SK-N-SH treated with all-trans-retinoic acid at 6 μM for 48 hours (cell line): ENCODE measurements around the gene MERTK.

ENCODE experiments used
- ATAC-seq: fragments of 200-7000 bp; cut with Tn5 transposase; 3 replicates; pipeline ENCODE4 v1.9.1; 2020; ENCODE audit warnings: mild to moderate bottlenecking, moderate library complexity
- ARNTL ChIP-seq: fragments of 450-650 bp; formaldehyde crosslinking; IDR thresholded peaks from 2 replicates; pipeline ENCODE4 v1.5.0; 2020; ENCODE audit warnings: low read depth, mild to moderate bottlenecking, moderate library complexity, borderline replicate concordance
- BACH2 ChIP-seq: fragments of 250-450 bp; sonication (Bioruptor Pico); IDR thresholded peaks from 2 replicates; pipeline ENCODE4 v1.9.0; 2021; ENCODE audit warnings: mild to moderate bottlenecking, borderline replicate concordance
- CSDC2 ChIP-seq: fragments of 250-450 bp; sonication (Bioruptor Pico); IDR thresholded peaks from 2 replicates; pipeline ENCODE4 v1.5.0; 2020; ENCODE audit warnings: mild to moderate bottlenecking, moderate library complexity
- ESRRG ChIP-seq: fragments of 250-450 bp; sonication (Bioruptor Pico); IDR thresholded peaks from 2 replicates; pipeline ENCODE4 v1.6.1; 2021; ENCODE audit warnings: mild to moderate bottlenecking
- GLIS3 ChIP-seq: fragments of 250-450 bp; sonication (Bioruptor Pico); IDR thresholded peaks from 2 replicates; pipeline ENCODE4 v1.5.0; 2020; ENCODE audit warnings: mild to moderate bottlenecking, moderate library complexity
- ISL1 ChIP-seq: fragments of 250-450 bp; sonication (Bioruptor Pico); IDR thresholded peaks from 2 replicates; pipeline ENCODE4 v2.1.2; 2022; ENCODE audit warnings: mild to moderate bottlenecking, moderate library complexity
- OSR1 ChIP-seq: fragments of 250-450 bp; sonication (Bioruptor Pico); IDR thresholded peaks from 2 replicates; pipeline ENCODE4 v1.8.0; 2022; ENCODE audit warnings: moderate library complexity, mild to moderate bottlenecking, inconsistent platforms
- PATZ1 ChIP-seq: fragments of 250-450 bp; sonication (Bioruptor Pico); IDR thresholded peaks from 2 replicates; pipeline ENCODE4 v1.8.0; 2020; ENCODE audit warnings: mild to moderate bottlenecking, moderate library complexity, borderline replicate concordance
- RARB ChIP-seq: fragments of 250-450 bp; sonication (Bioruptor Pico); IDR thresholded peaks from 2 replicates; pipeline ENCODE4 v1.8.0; 2021; ENCODE audit warnings: mild to moderate bottlenecking, moderate library complexity
- SNAI2 ChIP-seq: fragments of 250-450 bp; sonication (Bioruptor Pico); IDR thresholded peaks from 2 replicates; pipeline ENCODE4 v1.5.0; 2020; ENCODE audit warnings: mild to moderate bottlenecking, moderate library complexity
- TCF4 ChIP-seq: fragments of 250-450 bp; sonication (Bioruptor Pico); IDR thresholded peaks from 2 replicates; pipeline ENCODE4 v1.8.0; 2021; ENCODE audit warnings: mild to moderate bottlenecking, moderate library complexity, borderline replicate concordance
- TOX ChIP-seq: fragments of 250-450 bp; sonication (Bioruptor Pico); IDR thresholded peaks from 2 replicates; pipeline ENCODE4 v1.8.0; 2021; ENCODE audit warnings: mild to moderate bottlenecking, moderate library complexity, borderline replicate concordance
- ZC3H10 ChIP-seq: fragments of 250-450 bp; sonication (Bioruptor Pico); IDR thresholded peaks from 2 replicates; pipeline ENCODE4 v1.5.1; 2021; ENCODE audit warnings: mild to moderate bottlenecking, moderate library complexity
- ZFP3 ChIP-seq: fragments of 250-450 bp; sonication (Bioruptor Pico); IDR thresholded peaks from 2 replicates; pipeline ENCODE4 v1.5.0; 2020; ENCODE audit warnings: mild to moderate bottlenecking, moderate library complexity
- ZFP30 ChIP-seq: fragments of 450-650 bp; formaldehyde crosslinking; IDR thresholded peaks from 2 replicates; pipeline ENCODE4 v1.5.0; 2022; ENCODE audit warnings: mild to moderate bottlenecking, moderate library complexity
- ZNF565 ChIP-seq: fragments of 450-650 bp; formaldehyde crosslinking; conservative IDR thresholded peaks from 2 replicates; pipeline ENCODE4 v1.5.0; 2020; ENCODE audit warnings: low read depth, mild to moderate bottlenecking, moderate library complexity
- ZNF70 ChIP-seq: fragments of 450-650 bp; formaldehyde crosslinking; IDR thresholded peaks from 2 replicates; pipeline ENCODE4 v1.5.0; 2020; ENCODE audit warnings: mild to moderate bottlenecking, moderate library complexity
- ZNF8 ChIP-seq: fragments of 450-650 bp; formaldehyde crosslinking; IDR thresholded peaks from 2 replicates; pipeline ENCODE4 v1.5.0; 2020; ENCODE audit warnings: mild to moderate bottlenecking, moderate library complexity
- TF ChIP-seq, protein P1 (sequence below): fragments of 250-450 bp; sonication (Bioruptor Pico); IDR thresholded peaks from 2 replicates; pipeline ENCODE4 v1.8.0; 2021; ENCODE audit warnings: low read depth, mild to moderate bottlenecking, moderate library complexity, borderline replicate concordance
- TF ChIP-seq, protein P2 (sequence below): fragments of 250-450 bp; sonication (Bioruptor Pico); IDR thresholded peaks from 2 replicates; pipeline ENCODE4 v1.5.1; 2021; ENCODE audit warnings: mild to moderate bottlenecking, moderate library complexity
- TF ChIP-seq, protein P3 (sequence below): fragments of 250-450 bp; sonication (Bioruptor Pico); IDR thresholded peaks from 2 replicates; pipeline ENCODE4 v1.5.1; 2020; ENCODE audit warnings: low read depth, mild to moderate bottlenecking, moderate library complexity

The MERTK gene

GRCh38 chr2:111978452-111979170, 80.2 kb downstream of the MERTK start:
- ATAC-seq: no peak
- TF ChIP-seq OSR1 (CRISPR knock-in tag) (no peak), SNAI2 (CRISPR knock-in tag) (no peak), CSDC2 (CRISPR knock-in tag) (no peak), RARB (CRISPR knock-in tag) (no peak), ZNF565 (no peak), TOX (CRISPR knock-in tag) (no peak), ZNF70 (CRISPR knock-in tag) (no peak), ISL1 (CRISPR knock-in tag) (no peak), ESRRG (no peak), ZNF8 (CRISPR knock-in tag) (no peak), BACH2 (CRISPR knock-in tag) (no peak), ZFP3 (no peak), ZC3H10 (CRISPR knock-in tag) (no peak), GLIS3 (CRISPR knock-in tag) (no peak), PATZ1 (CRISPR knock-in tag) (no peak)
- TF ChIP-seq, protein P1, sequence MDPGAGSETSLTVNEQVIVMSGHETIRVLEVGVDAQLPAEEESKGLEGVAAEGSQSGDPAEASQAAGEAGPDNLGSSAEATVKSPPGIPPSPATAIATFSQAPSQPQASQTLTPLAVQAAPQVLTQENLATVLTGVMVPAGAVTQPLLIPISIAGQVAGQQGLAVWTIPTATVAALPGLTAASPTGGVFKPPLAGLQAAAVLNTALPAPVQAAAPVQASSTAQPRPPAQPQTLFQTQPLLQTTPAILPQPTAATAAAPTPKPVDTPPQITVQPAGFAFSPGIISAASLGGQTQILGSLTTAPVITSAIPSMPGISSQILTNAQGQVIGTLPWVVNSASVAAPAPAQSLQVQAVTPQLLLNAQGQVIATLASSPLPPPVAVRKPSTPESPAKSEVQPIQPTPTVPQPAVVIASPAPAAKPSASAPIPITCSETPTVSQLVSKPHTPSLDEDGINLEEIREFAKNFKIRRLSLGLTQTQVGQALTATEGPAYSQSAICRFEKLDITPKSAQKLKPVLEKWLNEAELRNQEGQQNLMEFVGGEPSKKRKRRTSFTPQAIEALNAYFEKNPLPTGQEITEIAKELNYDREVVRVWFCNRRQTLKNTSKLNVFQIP: no peak
- TF ChIP-seq, protein P2, sequence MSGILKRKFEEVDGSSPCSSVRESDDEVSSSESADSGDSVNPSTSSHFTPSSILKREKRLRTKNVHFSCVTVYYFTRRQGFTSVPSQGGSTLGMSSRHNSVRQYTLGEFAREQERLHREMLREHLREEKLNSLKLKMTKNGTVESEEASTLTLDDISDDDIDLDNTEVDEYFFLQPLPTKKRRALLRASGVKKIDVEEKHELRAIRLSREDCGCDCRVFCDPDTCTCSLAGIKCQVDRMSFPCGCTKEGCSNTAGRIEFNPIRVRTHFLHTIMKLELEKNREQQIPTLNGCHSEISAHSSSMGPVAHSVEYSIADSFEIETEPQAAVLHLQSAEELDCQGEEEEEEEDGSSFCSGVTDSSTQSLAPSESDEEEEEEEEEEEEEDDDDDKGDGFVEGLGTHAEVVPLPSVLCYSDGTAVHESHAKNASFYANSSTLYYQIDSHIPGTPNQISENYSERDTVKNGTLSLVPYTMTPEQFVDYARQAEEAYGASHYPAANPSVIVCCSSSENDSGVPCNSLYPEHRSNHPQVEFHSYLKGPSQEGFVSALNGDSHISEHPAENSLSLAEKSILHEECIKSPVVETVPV (CRISPR knock-in tag): no peak

DNA sequence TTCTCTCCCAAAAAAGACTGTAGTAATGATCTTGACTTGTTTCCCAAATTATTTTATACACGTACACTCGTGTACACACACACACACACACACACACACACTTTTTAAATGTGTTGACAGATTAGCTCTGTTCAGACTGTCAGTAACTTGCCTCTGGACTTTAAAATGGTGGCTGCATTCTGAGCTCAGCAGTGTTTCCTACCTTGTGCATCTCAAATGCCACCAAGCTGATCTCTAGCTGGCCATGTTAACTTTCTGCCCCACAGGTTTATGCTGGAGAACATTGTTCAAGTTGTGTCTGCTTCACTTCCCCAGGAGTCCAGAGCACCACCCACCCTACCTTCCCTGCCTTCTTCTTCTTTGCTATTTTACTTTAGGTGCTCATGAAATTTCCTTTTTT, 83.3 kb downstream of the MERTK start:
- ATAC-seq: no peak
- TF ChIP-seq ZC3H10 (CRISPR knock-in tag): no peak
- no peak for TF ChIP-seq TCF4 (CRISPR knock-in tag)
- no peak for TF ChIP-seq CSDC2 (CRISPR knock-in tag)
- no peak for TF ChIP-seq ARNTL
- TF ChIP-seq, protein P2 (CRISPR knock-in tag): no peak
- no peak for TF ChIP-seq GLIS3 (CRISPR knock-in tag)
- TF ChIP-seq, protein P3, sequence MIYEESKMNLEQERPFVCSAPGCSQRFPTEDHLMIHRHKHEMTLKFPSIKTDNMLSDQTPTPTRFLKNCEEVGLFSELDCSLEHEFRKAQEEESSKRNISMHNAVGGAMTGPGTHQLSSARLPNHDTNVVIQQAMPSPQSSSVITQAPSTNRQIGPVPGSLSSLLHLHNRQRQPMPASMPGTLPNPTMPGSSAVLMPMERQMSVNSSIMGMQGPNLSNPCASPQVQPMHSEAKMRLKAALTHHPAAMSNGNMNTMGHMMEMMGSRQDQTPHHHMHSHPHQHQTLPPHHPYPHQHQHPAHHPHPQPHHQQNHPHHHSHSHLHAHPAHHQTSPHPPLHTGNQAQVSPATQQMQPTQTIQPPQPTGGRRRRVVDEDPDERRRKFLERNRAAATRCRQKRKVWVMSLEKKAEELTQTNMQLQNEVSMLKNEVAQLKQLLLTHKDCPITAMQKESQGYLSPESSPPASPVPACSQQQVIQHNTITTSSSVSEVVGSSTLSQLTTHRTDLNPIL: no peak
- no peak for TF ChIP-seq ZFP30 (CRISPR knock-in tag)
- TF ChIP-seq ZNF565: no peak
- no peak for TF ChIP-seq ESRRG

DNA sequence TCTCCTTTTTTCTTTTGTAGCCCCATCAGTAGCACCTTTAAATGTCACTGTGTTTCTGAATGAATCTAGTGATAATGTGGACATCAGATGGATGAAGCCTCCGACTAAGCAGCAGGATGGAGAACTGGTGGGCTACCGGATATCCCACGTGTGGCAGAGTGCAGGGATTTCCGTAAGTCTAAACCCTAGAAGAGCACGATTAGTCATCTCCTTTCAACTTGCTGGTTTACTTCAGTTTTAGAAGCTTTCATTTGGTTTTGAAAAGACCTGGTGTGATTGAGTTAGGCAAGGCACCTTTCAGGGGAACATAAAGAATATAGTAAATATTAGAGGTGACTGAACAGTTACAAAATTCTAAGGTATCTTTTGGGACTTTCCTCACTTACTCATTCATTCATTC, 84.4 kb downstream of the MERTK start:
- TF ChIP-seq, protein P3: no peak
- TF ChIP-seq SNAI2 (CRISPR knock-in tag) (no peak), BACH2 (CRISPR knock-in tag) (no peak), RARB (CRISPR knock-in tag) (no peak), ARNTL (no peak), TOX (CRISPR knock-in tag) (no peak), TCF4 (CRISPR knock-in tag) (no peak), ISL1 (CRISPR knock-in tag) (no peak), CSDC2 (CRISPR knock-in tag) (no peak)
- TF ChIP-seq, all 23 proteins: peak for 0
- ATAC-seq: no peak
